ENCODE results near the gene MAOA. TPM values are rescaled to one million over a fixed set of nuclear protein-coding genes. Genes with fewer than 3 reads are reported as not detected.

MAOA gene
- total RNA-seq, 2 experiments from 2014 or later: not detected

- Mint-ChIP-seq H3K4me3 (no peak overlapping the region), H3K36me3 (ENCODE audit: low read depth) (no peaks in the 10 kb centered on the region), H3K9me3 (ENCODE audit: insufficient read depth) (no peaks in the 10 kb centered on the region), H3K27me3 (ENCODE audit: low read depth) (no peaks in the 10 kb centered on the region), H3K4me1 (ENCODE audit: low read depth) (peaks cover 8% of the 10 kb centered on the region), H3K27ac (no peak overlapping the region)
- DNase-seq (peak; percentile 51), ATAC-seq (peak; percentile 60)
- CTCF ChIA-PET: interaction anchor here (0.7 to 5.3 kb wide), 7 partner anchors 10 to 200 kb away, joined by 3 to 23 read pairs (median 9); no protein-coding TSS in a partner anchor
- POLR2A ChIA-PET: no interaction called here
These were observed 94.2 kb downstream of the MAOA start for GRCh38 chrX:43750248-43750676.

DNA sequence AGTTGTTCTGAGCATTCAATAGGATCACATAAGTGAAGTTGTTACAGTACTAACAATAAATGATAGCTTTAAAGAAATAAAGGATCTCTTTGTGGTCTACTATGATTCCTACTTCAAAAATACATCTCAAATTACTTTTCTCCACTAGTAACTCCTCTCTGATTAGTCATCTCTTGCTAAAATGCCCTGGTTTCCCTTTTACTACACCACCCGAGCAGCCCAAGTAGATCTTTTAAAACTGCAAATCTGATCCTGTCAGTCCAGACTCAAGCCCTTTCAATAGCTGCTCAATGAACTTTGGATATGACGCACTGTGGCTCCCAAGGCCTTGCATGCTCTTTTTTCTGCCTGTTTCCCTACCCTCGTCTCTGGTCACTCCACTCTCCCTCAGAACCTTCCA lies 97.5 kb downstream of the MAOA start:
- DNase-seq: no peak
- Mint-ChIP-seq H3K36me3 (ENCODE audit: low read depth) (no peaks in the 10 kb centered on the region), H3K4me1 (ENCODE audit: low read depth) (peaks cover 8% of the 10 kb centered on the region), H3K27ac (no peak overlapping the region), H3K4me3 (no peak overlapping the region), H3K9me3 (ENCODE audit: insufficient read depth) (no peaks in the 10 kb centered on the region), H3K27me3 (ENCODE audit: low read depth) (no peaks in the 10 kb centered on the region)
- CTCF ChIA-PET: interaction anchor here (5.3 kb wide), 1 partner anchor 194 kb away, joined by 23 read pairs; no protein-coding TSS in a partner anchor
- ATAC-seq: no peak
- POLR2A ChIA-PET: no interaction called here

GRCh38 chrX:43756076-43756475 lies 100.0 kb downstream of the MAOA start:
- Mint-ChIP-seq H3K9me3 (ENCODE audit: insufficient read depth) (no peaks in the 10 kb centered on the region), H3K27ac (no peak overlapping the region), H3K27me3 (ENCODE audit: low read depth) (no peaks in the 10 kb centered on the region), H3K4me3 (no peak overlapping the region), H3K36me3 (ENCODE audit: low read depth) (no peaks in the 10 kb centered on the region), H3K4me1 (ENCODE audit: low read depth) (no peaks in the 10 kb centered on the region)
- ChIA-PET POLR2A (no interaction called here), CTCF (no interaction called here)
- DNase-seq: no peak
- ATAC-seq: no peak

DNA sequence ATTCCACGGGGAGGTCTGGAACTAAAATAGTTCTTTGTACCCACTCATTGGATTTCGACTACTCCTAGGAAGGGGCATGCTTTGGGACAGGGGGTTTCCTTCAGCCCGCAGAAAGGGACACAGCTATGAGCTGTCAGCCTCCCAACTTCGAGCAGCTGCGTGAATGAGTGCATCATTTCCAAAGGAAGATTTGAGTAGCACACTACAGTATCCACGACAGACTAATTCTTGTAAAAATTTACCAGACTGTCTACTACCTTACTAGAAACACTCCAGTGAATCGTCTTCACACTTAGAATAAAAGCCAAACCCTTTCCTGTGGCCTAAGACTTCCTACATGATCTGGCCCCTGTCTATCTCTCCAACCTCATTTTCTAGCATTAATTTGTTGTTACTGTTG lies 101.9 kb downstream of the MAOA start:
- Mint-ChIP-seq H3K36me3 (ENCODE audit: low read depth) (no peaks in the 10 kb centered on the region), H3K4me3 (no peak overlapping the region), H3K27me3 (ENCODE audit: low read depth) (no peaks in the 10 kb centered on the region), H3K4me1 (ENCODE audit: low read depth) (no peaks in the 10 kb centered on the region), H3K27ac (no peak overlapping the region), H3K9me3 (ENCODE audit: insufficient read depth) (no peaks in the 10 kb centered on the region)
- ChIA-PET POLR2A (no interaction called here), CTCF (no interaction called here)
- ATAC-seq: no peak
- no peak for DNase-seq

GRCh38 chrX:43785930-43786591 lies 130.0 kb downstream of the MAOA start:
- CTCF ChIA-PET: no interaction called here
- H3K4me1 Mint-ChIP-seq (ENCODE audit: low read depth): no peaks in the 10 kb centered on the region
- no peaks in the 10 kb centered on the region for H3K27me3 Mint-ChIP-seq (ENCODE audit: low read depth)
- H3K4me3 Mint-ChIP-seq: no peak overlapping the region
- H3K27ac Mint-ChIP-seq: no peak overlapping the region
- no peaks in the 10 kb centered on the region for H3K9me3 Mint-ChIP-seq (ENCODE audit: insufficient read depth)
- H3K36me3 Mint-ChIP-seq (ENCODE audit: low read depth): no peaks in the 10 kb centered on the region
- ATAC-seq (no peak), DNase-seq (no peak)
- POLR2A ChIA-PET: no interaction called here

Other genes starting within 250 kb of the MAOA start
- gene MAOB, start 226.2 kb downstream of the MAOA start, total RNA-seq: not detected

Measured in activated CD8-positive, alpha-beta T cell treated with anti-CD3 and anti-CD28 coated beads, Interleukin-2, amount 10 ng/mL, durations not matched to agents 7 days and 5 days (primary cell).